Fibroblast of villous mesenchyme (primary cell): ENCODE data around the gene PAX5. TPM values are rescaled to one million over a fixed set of nuclear protein-coding genes. Genes with fewer than 3 reads are reported as not detected.

Experiments used
- DNase-seq: peaks from one replicate; pipeline ENCODE4 v3.0.0-alpha.2; 2010; ENCODE audit warnings: low read depth
- H3K4me3 ChIP-seq: 2 replicates; pipeline ENCODE4 v1.5.1; 2011; ENCODE audit warnings: low read depth, mild to moderate bottlenecking, low read length
- CTCF ChIP-seq: IDR thresholded peaks from 2 replicates; pipeline ENCODE4 v1.5.1; 2012; ENCODE audit warnings: low read depth, mild to moderate bottlenecking, low read length; ENCODE audit not compliant: insufficient read depth
- total RNA-seq: library from RNA; depleted of rRNA; stranded (reverse); fragments of >200 nt; gene quantifications from 2 replicates; pipeline ENCODE4 v1.2.3, GENCODE V29; 2012

PAX5 gene
- total RNA-seq, 1 donor: not detected

DNA sequence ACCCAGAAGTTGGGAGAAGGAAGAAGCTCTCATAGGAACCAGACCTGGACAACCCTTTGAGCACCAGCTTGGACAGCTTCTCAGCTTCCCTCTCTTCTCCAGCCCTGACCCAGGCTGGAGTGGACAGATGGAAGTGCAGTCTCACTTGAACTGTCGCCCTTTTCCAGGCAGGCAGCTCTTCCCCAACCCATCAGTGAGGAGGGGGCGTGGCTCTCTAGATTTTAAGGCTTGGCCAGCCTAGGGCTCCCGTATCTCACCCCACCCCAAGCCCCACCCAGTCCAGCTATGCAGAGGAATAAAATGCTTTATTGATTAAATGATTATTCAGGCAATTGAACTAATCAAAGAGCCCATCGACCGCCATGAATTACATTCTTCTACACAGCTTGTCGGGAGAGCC, 2.2 kb downstream of the PAX5 start:
- DNase-seq: no peak
- TF ChIP-seq CTCF: no peak
- H3K4me3 ChIP-seq: no peak overlapping the region

DNA sequence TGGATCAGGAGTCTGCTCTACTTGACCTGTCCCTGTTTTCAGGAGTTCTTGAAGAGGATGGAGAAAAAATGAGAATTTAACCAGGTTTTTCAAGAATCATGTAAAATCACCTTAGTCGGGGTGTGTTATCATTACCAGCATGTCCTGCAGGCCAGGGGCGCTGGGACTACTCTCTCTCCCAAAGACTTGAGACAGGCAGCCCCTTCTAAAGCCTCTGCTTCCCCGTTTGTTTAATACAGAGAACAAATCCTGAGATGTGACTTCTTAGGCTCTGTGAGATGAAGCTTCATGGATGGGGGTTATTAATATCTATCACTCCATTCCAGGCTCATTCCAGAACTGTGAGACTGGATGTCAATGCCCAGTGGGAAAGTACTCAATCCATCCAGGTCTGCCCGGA, 3.0 kb downstream of the PAX5 start:
- no peak for DNase-seq
- no peak overlapping the region for H3K4me3 ChIP-seq
- TF ChIP-seq CTCF: no peak

GRCh38 chr9:37030611-37030939, 3.5 kb downstream of the PAX5 start:
- DNase-seq: no peak
- H3K4me3 ChIP-seq: no peak overlapping the region
- TF ChIP-seq CTCF: no peak

DNA sequence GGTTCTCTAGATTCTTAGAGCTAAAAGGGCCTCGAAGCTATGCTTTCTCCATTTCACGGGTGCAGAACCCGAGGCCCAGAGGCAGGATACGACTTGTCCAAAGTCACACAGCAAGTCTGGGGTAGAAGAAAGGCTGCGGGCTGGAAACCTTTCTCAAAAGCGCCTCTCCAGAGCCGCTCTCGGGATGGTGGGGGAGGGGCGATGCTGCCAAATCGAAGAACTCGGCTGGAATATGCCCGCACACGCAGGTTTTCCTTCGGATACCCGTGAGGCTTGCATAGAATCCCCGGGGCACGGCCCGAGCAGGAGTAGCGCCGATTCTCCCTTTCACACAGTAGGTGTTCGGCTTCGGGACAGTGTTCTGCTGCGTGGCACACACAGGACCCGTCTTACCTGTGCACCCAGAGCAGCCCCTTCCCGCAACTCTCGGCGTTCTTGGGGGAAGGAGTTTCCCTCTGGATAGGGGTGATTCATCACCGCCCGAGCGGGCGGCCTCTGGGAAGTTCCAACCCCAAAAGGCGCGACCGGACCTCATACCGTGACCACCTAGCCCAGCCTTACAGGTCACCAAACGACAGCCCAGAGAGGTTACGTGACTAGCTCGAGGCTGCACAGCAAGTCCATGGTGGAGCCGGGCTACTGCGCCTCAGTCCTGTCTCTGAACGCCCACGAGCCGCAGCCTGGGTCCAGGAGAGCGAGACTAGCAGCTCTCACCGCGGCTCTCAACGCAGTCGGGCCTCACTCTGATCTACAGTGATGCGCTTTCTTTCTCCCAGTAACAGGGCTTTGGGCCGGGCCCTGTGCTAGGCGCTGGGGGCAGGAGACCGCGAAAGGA, 4.1 kb downstream of the PAX5 start:
- H3K4me3 ChIP-seq: no peak overlapping the region
- no peak for DNase-seq
- TF ChIP-seq CTCF: no peak

GRCh38 chr9:37029304-37029775, 4.7 kb downstream of the PAX5 start:
- DNase-seq: no peak
- no peak for TF ChIP-seq CTCF
- H3K4me3 ChIP-seq: no peak overlapping the region

DNA sequence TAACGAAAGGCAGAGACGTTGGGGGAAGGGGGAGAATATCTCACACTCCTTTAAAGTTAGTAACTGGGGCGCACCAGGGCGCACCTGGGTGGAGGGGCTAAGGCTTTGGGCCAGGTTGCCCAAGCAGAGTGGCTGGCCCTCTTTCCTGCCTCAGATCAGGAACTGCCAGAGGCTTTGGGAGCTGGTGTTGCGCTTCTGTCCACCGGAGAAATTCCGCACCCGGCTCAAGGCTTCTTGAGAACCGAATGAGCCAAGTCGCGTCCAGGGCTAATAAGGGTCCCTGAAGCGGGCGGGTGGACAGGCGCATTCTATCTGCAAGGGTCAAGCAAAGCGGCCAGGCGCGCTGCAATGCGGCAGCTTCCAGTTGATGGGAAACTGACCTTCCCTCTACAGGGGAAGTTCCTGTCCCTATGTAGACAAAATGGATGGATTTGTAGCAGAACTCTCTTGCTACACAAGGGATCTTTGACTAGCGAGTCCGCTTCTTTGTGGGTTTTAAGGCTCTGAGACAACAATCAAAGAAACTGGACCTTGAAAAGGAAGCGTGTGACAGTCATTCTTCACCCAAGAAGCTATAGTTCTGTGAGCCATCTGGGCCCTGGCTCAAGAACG, 5.5 kb downstream of the PAX5 start:
- H3K4me3 ChIP-seq: no peak overlapping the region
- DNase-seq: no peak
- TF ChIP-seq CTCF: no peak
